Measurements from ENCODE around the gene KRTAP5-9.
"Not testable (repeated sequence)": the region's sequence is repeated elsewhere in the genome, so short reads cannot be mapped to it uniquely, and the experiment has no call there.

Gene KRTAP5-9

GRCh38 chr11:71588822-71589545 is 40.8 kb downstream of the KRTAP5-9 start:
- FAIRE-seq; DNase-seq (ENCODE audit: insufficient read length, low spot score): not testable (repeated sequence)

- not testable (repeated sequence) for DNase-seq (ENCODE audit: insufficient read length, low spot score); FAIRE-seq
These were observed 41.3 kb downstream of the KRTAP5-9 start for GRCh38 chr11:71589546-71589920.
